H9 (cell line): ENCODE data around the gene IMP3. TPM values are rescaled to one million over a fixed set of nuclear protein-coding genes. Genes with fewer than 3 reads are reported as not detected.

Experiments
- DNase-seq: peaks from one replicate; pipeline ENCODE4 v3.0.0-alpha.2; 2017
- H2AFZ ChIP-seq: one replicate; pipeline ENCODE4 v1.6.1; 2013; ENCODE audit warnings: mild to moderate bottlenecking, low read length, control low read depth, moderate library complexity
- H2AK5ac ChIP-seq: 2 replicates; pipeline ENCODE4 v1.6.1; 2013; ENCODE audit warnings: low read length, control low read depth, mixed read lengths; ENCODE audit not compliant: insufficient read length
- H2BK120ac ChIP-seq: one replicate; pipeline ENCODE4 v1.6.1; 2013; ENCODE audit warnings: low read depth, mild to moderate bottlenecking, low read length, control low read depth, inconsistent platforms; ENCODE audit not compliant: poor library complexity, severe bottlenecking
- H2BK12ac ChIP-seq: 2 replicates; pipeline ENCODE4 v1.6.1; 2013; ENCODE audit warnings: low read length, control low read depth, mixed read lengths, low read depth; ENCODE audit not compliant: insufficient read length
- H2BK15ac ChIP-seq: 2 replicates; pipeline ENCODE4 v1.6.1; 2013; ENCODE audit warnings: low read depth, low read length, control low read depth
- H2BK20ac ChIP-seq: one replicate; pipeline ENCODE4 v1.6.1; 2013; ENCODE audit warnings: low read depth, mild to moderate bottlenecking, low read length, control low read depth, inconsistent platforms; ENCODE audit not compliant: poor library complexity, severe bottlenecking
- H2BK5ac ChIP-seq: 2 replicates; pipeline ENCODE4 v1.6.1; 2013; ENCODE audit warnings: low read length, control low read depth, mixed read lengths; ENCODE audit not compliant: insufficient read length
- H3K14ac ChIP-seq: 2 replicates; pipeline ENCODE4 v1.6.1; 2013; ENCODE audit warnings: low read length, control low read depth; ENCODE audit not compliant: insufficient read depth
- H3K18ac ChIP-seq: 2 replicates; pipeline ENCODE4 v1.6.1; 2013; ENCODE audit warnings: low read depth, mild to moderate bottlenecking, mixed read lengths, low read length, control low read depth; ENCODE audit not compliant: insufficient read length
- H3K23ac ChIP-seq: 2 replicates; pipeline ENCODE4 v1.6.1; 2013; ENCODE audit warnings: low read length, control low read depth, mixed read lengths, low read depth; ENCODE audit not compliant: insufficient read length
- H3K23me2 ChIP-seq: 2 replicates; pipeline ENCODE4 v1.6.1; 2013; ENCODE audit warnings: low read depth, mild to moderate bottlenecking, mixed read lengths, low read length, control low read depth; ENCODE audit not compliant: insufficient read length, poor library complexity, severe bottlenecking
- H3K27ac ChIP-seq: 2 replicates; pipeline ENCODE4 v1.5.1; 2013; ENCODE audit warnings: low read length, control low read depth, mixed read lengths, low read depth; ENCODE audit not compliant: insufficient read length
- H3K27me3 ChIP-seq: 2 replicates; pipeline ENCODE4 v1.6.1; 2013; ENCODE audit warnings: low read length, control low read depth, inconsistent platforms; ENCODE audit not compliant: insufficient read depth
- H3K4ac ChIP-seq: 2 replicates; pipeline ENCODE4 v1.6.1; 2013; ENCODE audit warnings: low read depth, mild to moderate bottlenecking, control low read depth, inconsistent platforms, low read length, moderate library complexity
- H3K4me1 ChIP-seq: 2 replicates; pipeline ENCODE4 v1.6.1; 2013; ENCODE audit warnings: low read length, control low read depth, inconsistent platforms; ENCODE audit not compliant: insufficient read depth
- H3K4me2 ChIP-seq: 2 replicates; pipeline ENCODE4 v1.6.1; 2013; ENCODE audit warnings: low read length, control low read depth, mixed read lengths; ENCODE audit not compliant: insufficient read length, insufficient read depth
- H3K56ac ChIP-seq: 2 replicates; pipeline ENCODE4 v1.6.1; 2013; ENCODE audit warnings: low read depth, mild to moderate bottlenecking, mixed read lengths, low read length, control low read depth; ENCODE audit not compliant: insufficient read length
- H3K79me1 ChIP-seq: 2 replicates; pipeline ENCODE4 v1.6.1; 2013; ENCODE audit warnings: low read depth, mild to moderate bottlenecking, moderate library complexity, low read length, control low read depth, inconsistent platforms; ENCODE audit not compliant: insufficient read depth, poor library complexity, severe bottlenecking
- H3K79me2 ChIP-seq: 2 replicates; pipeline ENCODE4 v1.6.1; 2013; ENCODE audit warnings: low read length, control low read depth, inconsistent platforms; ENCODE audit not compliant: insufficient read depth
- H3K9ac ChIP-seq: 2 replicates; pipeline ENCODE4 v1.6.1; 2013; ENCODE audit warnings: low read length, control low read depth, mixed read lengths; ENCODE audit not compliant: insufficient read length; ENCODE audit errors: extremely low read depth
- H3K9me3 ChIP-seq: one replicate; pipeline ENCODE4 v1.6.1; 2013; ENCODE audit warnings: low read depth, low read length, inconsistent platforms; ENCODE audit not compliant: control insufficient read depth
- H3T11ph ChIP-seq: one replicate; pipeline ENCODE4 v1.6.1; 2013; ENCODE audit warnings: mild to moderate bottlenecking, low read length, control low read depth, inconsistent platforms
- H4K20me1 ChIP-seq: one replicate; pipeline ENCODE4 v1.6.1; 2013; ENCODE audit not compliant: control insufficient read depth, insufficient read length, insufficient read depth
- H4K5ac ChIP-seq: 2 replicates; pipeline ENCODE4 v1.6.1; 2013; ENCODE audit warnings: low read depth, mild to moderate bottlenecking, mixed read lengths, low read length, control low read depth; ENCODE audit not compliant: insufficient read length
- H4K8ac ChIP-seq: replicated peaks from 2 replicates; pipeline ENCODE4 v1.6.1; 2013; ENCODE audit warnings: low read length, control low read depth, mixed read lengths, low read depth; ENCODE audit not compliant: insufficient read length
- H4K91ac ChIP-seq: 2 replicates; pipeline ENCODE4 v1.6.1; 2013; ENCODE audit warnings: low read depth, mild to moderate bottlenecking, moderate library complexity, mixed read lengths, low read length, control low read depth; ENCODE audit not compliant: insufficient read length
- H3K27ac Mint-ChIP-seq, 3 experiments: 2 replicates in 2 of 3; 3 replicates in 1 of 3; pipeline ENCODE4 v1.8.0; 2020 to 2021; ENCODE audit warnings: mixed read lengths in 3 of 3, mild to moderate bottlenecking in 1 of 3, moderate library complexity in 1 of 3
- H3K27me3 Mint-ChIP-seq: 2 replicates; pipeline ENCODE4 v1.8.0; 2021; ENCODE audit warnings: low read depth, mild to moderate bottlenecking, moderate library complexity, mixed read lengths
- H3K36me3 Mint-ChIP-seq, 3 experiments: 2 replicates in 2 of 3; 3 replicates in 1 of 3; pipeline ENCODE4 v1.8.0; 2020 to 2021; ENCODE audit warnings: low read depth in 3 of 3, mixed read lengths in 3 of 3; ENCODE audit not compliant: insufficient read depth in 1 of 3
- H3K4me1 Mint-ChIP-seq, 2 experiments: 2 replicates each; pipeline ENCODE4 v1.8.0; 2020; ENCODE audit warnings: mixed read lengths in 2 of 2
- H3K4me3 Mint-ChIP-seq, 2 experiments: 2 replicates in 1 of 2; 3 replicates in 1 of 2; pipeline ENCODE4 v1.8.0; 2020 to 2021; ENCODE audit warnings: mild to moderate bottlenecking in 2 of 2, mixed read lengths in 2 of 2, moderate library complexity in 1 of 2
- H3K9me3 Mint-ChIP-seq, 2 experiments: 2 replicates in 1 of 2; 3 replicates in 1 of 2; pipeline ENCODE4 v1.8.0; 2020; ENCODE audit warnings: mild to moderate bottlenecking in 2 of 2, mixed read lengths in 2 of 2, moderate library complexity in 1 of 2
- WGBS: extraction: QIAGEN DNeasy Blood & Tissue Kit; methylation state at CpG from one replicate; pipeline ENCODE4 v1.1.7; 2013; ENCODE audit warnings: missing lambda C conversion rate, low lambda C conversion rate, mixed read lengths; ENCODE audit not compliant: insufficient read length; ENCODE audit errors: extremely low coverage; 5-methylcytosine and 5-hydroxymethylcytosine counted together
- total RNA-seq: library from RNA; stranded (reverse); gene quantifications from 2 replicates; pipeline ENCODE4 v1.2.1, GENCODE V29; 2021
- TF ChIP-seq, protein P1 (sequence below): fragments of 200-600 bp; sonication (generic); conservative IDR thresholded peaks from 3 replicates; pipeline ENCODE4 v1.8.0; 2021; ENCODE audit warnings: antibody characterized with exemption, mild to moderate bottlenecking

IMP3 gene
- total RNA-seq, 1 experiment from 2014 or later = 97.9 TPM

DNA sequence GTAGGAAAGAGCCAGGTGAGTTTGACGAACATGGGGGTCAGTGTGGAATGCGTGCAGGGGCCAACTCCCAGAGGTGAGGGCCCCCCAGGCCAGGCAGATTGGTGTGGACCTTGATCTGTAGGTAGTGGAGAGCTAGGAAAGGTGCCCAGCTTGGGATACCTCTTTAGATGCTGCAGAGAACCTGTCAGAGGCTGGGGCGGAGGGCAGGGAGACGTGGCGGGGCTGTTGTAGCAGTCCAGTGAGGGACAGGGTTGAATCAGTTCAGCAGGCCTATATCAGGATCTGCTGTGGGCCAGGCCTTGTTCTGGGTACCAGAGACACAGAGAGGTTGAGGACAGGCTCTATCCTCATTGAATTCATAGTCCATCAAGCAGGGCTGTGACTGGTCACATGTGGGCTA is 16.3 kb upstream of the IMP3 start:
- Histone ChIP-seq H2BK5ac (no peak overlapping the region), H3K9me3 (no peaks in the 10 kb centered on the region), H3K27me3 (no peaks in the 10 kb centered on the region), H2BK120ac (no peak overlapping the region), H2AK5ac (no peak overlapping the region), H3K18ac (no peak overlapping the region), H3K9ac (no peak overlapping the region), H3K27ac (no peak overlapping the region), H3K56ac (no peak overlapping the region), H3K4me2 (no peak overlapping the region), H3K79me2 (no peaks in the 10 kb centered on the region; the same call in 1 of the 2 replicates), H2AFZ (no peak overlapping the region), H3K4me1 (0 out of 2 replicates have a peak, but pooled peaks cover under 1% of the 10 kb centered on the region), H2BK15ac (no peak overlapping the region), H3K23me2 (no peaks in the 10 kb centered on the region), H2BK12ac (no peak overlapping the region), H3K79me1 (no peaks in the 10 kb centered on the region), H2BK20ac (no peak overlapping the region), H4K8ac (no peak overlapping the region), H3T11ph (no peak overlapping the region), H3K14ac (no peak overlapping the region), H4K20me1 (no peaks in the 10 kb centered on the region), H4K5ac (no peak overlapping the region), H4K91ac (no peak overlapping the region), H3K4ac (no peak overlapping the region), H3K23ac (no peak overlapping the region)
- Mint-ChIP-seq H3K4me1 (peaks cover 19 to 25% of the 10 kb centered on the region in 2 experiments), H3K9me3 (no peaks in the 10 kb centered on the region), H3K27ac (peak overlapping the region; percentile 34 to 64 (median 48); a peak in 3 of 7 replicates), H3K27me3 (no peaks in the 10 kb centered on the region), H3K4me3 (no peak overlapping the region), H3K36me3 (peaks cover 18 to 48% (median 31%) of the 10 kb centered on the region in 3 experiments)
- no peak for DNase-seq
- no CpG with 5 or more reads among the region's 5 CpGs for WGBS
- TF ChIP-seq, protein P1, sequence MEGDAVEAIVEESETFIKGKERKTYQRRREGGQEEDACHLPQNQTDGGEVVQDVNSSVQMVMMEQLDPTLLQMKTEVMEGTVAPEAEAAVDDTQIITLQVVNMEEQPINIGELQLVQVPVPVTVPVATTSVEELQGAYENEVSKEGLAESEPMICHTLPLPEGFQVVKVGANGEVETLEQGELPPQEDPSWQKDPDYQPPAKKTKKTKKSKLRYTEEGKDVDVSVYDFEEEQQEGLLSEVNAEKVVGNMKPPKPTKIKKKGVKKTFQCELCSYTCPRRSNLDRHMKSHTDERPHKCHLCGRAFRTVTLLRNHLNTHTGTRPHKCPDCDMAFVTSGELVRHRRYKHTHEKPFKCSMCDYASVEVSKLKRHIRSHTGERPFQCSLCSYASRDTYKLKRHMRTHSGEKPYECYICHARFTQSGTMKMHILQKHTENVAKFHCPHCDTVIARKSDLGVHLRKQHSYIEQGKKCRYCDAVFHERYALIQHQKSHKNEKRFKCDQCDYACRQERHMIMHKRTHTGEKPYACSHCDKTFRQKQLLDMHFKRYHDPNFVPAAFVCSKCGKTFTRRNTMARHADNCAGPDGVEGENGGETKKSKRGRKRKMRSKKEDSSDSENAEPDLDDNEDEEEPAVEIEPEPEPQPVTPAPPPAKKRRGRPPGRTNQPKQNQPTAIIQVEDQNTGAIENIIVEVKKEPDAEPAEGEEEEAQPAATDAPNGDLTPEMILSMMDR = no peak
